Measurements from ENCODE around the gene PYCARD.
"Not testable (repeated sequence)": the region's sequence is repeated elsewhere in the genome, so short reads cannot be mapped to it uniquely, and the experiment has no call there.

Gene PYCARD

GRCh38 chr16:31215287-31216162 lies 13.0 kb upstream of the PYCARD start:
- DNase-seq (ENCODE audit: low read depth, low spot score): no peak

GRCh38 chr16:31214708-31215286 lies 12.2 kb upstream of the PYCARD start:
- DNase-seq (ENCODE audit: low read depth, low spot score): no peak
- no peak overlapping the region for H3K27ac ChIP-seq

More at GRCh38 chr16:31215287-31216162, 13.0 kb upstream of the PYCARD start:
- no peak overlapping the region for H3K27ac ChIP-seq

DNA sequence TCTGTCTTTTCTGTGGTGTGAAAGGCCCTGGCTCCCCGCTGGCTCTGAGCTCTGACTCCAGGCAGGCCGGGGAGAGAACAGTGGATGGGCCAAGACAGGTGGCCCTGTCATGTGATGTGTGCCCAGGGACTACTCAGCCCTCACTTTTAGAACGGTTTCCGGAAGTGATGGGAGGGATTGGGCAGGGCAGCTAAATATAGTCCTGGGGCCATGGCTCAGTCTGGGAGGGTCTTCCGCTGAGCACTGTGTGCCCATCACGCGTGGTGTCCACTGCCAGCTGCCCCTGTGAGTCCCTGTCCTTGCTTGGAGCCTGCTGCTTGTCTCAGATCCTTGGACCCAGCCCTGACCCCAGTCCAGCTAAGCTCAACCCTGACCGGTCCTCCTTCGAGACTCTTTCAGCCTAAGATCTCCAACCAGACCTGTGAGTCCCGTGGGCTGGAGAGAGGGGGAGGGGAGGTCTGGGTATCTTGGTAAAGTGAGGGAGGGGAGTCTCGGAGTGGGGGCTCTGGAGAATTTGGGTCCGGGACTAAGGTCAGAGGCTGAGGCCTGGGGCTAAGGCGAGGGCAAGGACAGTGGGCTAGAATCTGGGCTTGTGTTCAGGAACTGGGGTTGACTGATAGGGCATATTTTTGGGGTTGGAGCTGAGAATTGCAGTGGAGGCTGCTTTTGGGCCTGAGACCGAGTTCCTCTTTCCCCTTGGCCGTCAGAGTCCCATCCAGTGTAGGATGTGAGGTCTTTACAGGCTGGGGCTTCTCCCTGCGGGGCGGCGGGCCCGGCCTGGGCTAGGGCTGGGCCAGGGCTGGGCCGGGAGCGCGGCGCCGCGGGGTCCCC lies 11.5 kb upstream of the PYCARD start, which contains the start of gene TRIM72:
TSS of gene TRIM72 (plus strand) at position 243 of the 831 bp plus-strand sequence. CDS start 620 bp downstream, outside the sequence.
- H3K27ac ChIP-seq: no peak within 1 kb of the TSS
- no peak for DNase-seq (ENCODE audit: low read depth, low spot score)

- H3K27ac ChIP-seq: no peak overlapping the region
Observed at GRCh38 chr16:31213342-31213741, 10.8 kb upstream of the PYCARD start.

GRCh38 chr16:31206776-31207175 lies 4.2 kb upstream of the PYCARD start:
- no peak overlapping the region for H3K27ac ChIP-seq
- DNase-seq (ENCODE audit: low read depth, low spot score): no peak

More at GRCh38 chr16:31213342-31213741, 10.8 kb upstream of the PYCARD start:
- no peak for DNase-seq (ENCODE audit: low read depth, low spot score)

GRCh38 chr16:31204871-31205666 lies 2.5 kb upstream of the PYCARD start:
- H3K27ac ChIP-seq: no peak overlapping the region
- no peak for DNase-seq (ENCODE audit: low read depth, low spot score)

GRCh38 chr16:31201582-31202413 lies 762 bp downstream of the PYCARD start:
- peak overlapping the region; percentile 59 for H3K27ac ChIP-seq
- DNase-seq (ENCODE audit: low read depth, low spot score): no peak

GRCh38 chr16:31200821-31201568 lies 1.6 kb downstream of the PYCARD start:
- H3K27ac ChIP-seq: peak overlapping the region; percentile 59
- DNase-seq (ENCODE audit: low read depth, low spot score): no peak

DNA sequence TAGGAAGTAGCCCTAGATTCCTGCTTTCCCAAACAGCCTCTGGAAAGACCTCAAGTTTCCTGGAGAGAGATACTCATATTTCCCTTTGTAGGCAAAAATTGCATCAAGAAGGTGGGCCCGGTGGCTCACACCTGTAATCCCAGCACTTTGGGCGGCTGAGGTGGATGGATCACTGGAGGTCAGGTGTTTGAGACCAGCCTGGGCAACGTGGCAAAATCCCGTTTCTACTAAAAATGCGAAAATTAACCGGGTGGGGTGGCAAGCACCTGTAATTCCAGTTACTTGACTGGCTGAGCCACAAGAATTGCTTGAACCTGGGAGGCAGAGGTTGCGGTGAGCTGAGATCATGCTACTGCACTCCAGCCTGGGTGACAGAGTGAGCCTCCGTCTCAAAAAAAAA lies 2.4 kb downstream of the PYCARD start:
- H3K27ac ChIP-seq: peak overlapping the region; percentile 59
- not testable (repeated sequence) for DNase-seq (ENCODE audit: low read depth, low spot score)

DNA sequence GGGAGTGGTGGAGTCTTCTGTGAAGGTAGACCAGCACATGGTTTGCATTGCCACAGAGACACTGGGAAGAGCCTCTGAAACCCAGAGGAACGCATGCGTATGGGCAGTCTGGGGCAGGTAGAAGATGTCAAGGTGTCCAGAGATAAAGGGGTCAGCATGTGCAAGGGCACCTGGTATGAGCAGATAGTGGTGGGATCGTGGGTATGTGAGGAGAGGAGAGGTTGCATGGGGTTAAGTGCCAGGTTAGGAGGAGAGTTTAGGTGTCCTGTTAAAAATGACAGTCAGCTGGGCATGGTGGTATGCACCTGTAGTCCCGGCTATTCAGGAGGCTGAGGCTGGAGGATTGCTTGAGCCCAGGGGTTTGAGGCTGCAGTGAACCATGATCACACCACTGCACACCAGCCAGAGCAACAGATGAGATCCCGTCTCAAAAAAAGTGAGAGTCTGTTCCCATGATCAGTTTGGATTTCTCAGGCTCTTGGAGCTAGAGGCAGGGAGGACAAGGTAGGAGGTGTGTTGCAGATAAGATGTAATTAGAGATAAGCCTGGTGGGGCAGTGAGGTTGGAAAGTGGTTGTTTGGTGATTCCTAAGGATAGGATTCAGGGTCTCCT lies 3.0 kb downstream of the PYCARD start:
- peak overlapping the region; percentile 59 for H3K27ac ChIP-seq
- DNase-seq (ENCODE audit: low read depth, low spot score): no peak

GRCh38 chr16:31198207-31198882 lies 4.2 kb downstream of the PYCARD start:
- H3K27ac ChIP-seq: no peak overlapping the region
- DNase-seq (ENCODE audit: low read depth, low spot score): no peak

DNA sequence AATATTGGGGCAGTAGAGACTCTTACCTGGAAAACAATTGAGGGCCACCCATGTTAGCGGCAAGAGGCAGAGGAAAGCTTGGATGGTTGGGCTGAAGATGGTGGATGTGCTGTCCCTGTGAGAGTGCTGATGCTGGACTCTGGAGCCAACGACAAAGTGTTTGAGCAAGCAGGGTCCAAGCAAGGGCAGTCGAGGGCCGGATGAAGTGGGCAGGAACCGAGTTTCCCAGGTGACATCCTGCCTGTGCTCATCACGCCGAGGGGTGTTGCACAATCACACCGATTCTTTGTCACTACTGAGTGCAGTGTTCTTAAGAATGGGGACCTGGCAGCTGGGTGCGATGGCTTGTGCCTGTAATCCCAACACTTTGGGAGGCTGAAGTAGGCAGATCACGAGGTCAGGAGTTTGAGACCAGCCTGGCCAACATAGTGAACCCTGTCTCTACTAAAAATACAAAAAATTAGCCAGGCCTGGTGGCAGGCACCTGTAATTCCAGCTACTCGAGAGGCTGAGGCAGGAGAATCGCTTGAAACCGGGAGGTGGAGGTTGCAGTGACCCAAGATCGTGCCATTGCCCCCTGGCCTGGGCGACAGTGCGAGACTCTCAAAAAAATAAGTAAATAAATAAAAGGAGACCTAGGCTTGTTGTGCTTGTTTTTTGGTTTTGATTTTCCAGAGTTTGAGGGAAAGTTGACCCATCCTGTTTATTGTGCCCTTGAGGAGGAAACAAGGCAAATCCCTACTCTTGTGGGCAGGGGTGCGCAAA lies 6.1 kb downstream of the PYCARD start:
- DNase-seq (ENCODE audit: low read depth, low spot score): no peak
- H3K27ac ChIP-seq: no peak overlapping the region

DNA sequence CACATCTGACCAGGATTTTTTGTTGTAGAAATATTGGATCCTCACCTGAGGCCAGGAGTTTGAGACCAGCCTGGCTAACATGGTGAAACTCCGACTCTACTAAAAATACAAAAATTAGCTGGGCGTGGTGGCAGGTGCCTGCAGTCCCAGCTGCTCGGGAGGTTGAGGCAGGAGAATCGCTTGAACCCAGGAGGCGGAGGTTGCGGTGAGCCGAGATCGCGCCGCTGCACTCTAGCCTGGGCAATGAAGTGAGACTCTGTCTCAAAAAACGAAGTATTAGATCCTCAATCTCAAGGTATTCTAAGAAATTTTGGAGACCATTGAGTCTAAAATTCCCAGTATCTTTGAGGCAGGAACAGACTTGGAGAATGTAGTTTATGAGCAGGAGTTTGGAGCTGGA lies 6.7 kb downstream of the PYCARD start:
- not testable (repeated sequence) for H3K27ac ChIP-seq

DNA sequence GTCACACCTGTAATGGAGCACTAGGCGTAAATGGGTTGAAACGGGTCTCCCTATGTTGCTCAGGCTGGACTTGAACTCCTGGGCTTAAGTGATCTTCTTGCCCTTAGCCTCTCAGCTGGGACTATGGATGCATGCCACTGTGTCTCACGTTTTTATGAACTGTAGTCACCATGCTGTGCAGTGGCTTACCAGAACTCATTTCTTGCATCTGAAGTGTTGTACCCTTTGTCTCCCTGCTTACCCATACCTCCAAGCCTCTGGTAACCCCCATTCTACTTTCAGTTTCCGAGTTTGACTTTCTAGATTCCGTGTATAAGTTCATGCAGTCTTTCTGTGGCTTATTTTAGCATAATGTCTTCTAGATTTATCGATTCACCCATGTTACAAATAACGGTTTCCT lies 7.7 kb downstream of the PYCARD start:
- no peak for DNase-seq (ENCODE audit: low read depth, low spot score)
- no peak overlapping the region for H3K27ac ChIP-seq

More for the DNA sequence above, 6.7 kb downstream of the PYCARD start:
- not testable (repeated sequence) for DNase-seq (ENCODE audit: low read depth, low spot score)

GRCh38 chr16:31193874-31194273 lies 8.7 kb downstream of the PYCARD start:
- H3K27ac ChIP-seq: no peak overlapping the region
- no peak for DNase-seq (ENCODE audit: low read depth, low spot score)

DNA sequence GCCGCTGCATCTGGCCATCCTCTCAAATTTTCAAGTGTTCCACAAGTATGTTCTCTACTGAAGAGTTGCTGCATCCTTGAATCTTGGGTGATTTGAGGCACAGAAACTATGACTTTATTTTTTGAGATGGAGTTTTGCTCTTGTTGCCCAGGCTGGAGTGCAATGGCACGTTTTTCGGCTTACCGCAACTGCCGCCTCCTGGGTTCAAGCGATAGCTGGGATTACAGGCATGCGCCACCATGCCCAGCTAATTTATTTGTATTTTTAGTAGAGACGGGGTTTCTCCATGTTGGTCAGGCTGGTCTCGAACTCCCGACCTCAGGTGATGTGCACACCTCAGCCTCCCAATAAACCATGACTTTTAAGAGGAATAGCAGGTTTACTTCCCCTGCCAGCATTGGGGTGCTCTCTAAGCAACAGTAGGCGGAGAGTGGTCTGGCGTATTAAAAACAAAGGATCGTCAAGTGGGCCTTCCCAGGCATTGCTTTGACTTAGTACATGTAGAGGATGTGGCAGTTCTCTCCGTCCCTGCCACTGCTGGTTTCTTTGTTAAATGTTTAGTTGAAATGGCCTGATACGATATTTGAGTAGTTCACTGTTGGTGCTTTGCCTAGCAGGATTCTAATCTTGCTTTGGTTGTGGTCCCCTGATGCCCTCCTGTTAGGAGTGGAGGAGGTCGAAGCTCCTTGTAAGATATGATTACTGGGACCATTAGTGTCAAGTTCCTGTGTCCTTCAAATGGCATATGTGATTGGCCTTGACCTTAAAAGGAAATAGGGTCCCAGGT lies 9.5 kb downstream of the PYCARD start:
- no peak for DNase-seq (ENCODE audit: low read depth, low spot score)
- no peak overlapping the region for H3K27ac ChIP-seq

Data from epithelial cell of prostate (primary cell).